ENCODE measurements around the gene VWA5B2.

DNA sequence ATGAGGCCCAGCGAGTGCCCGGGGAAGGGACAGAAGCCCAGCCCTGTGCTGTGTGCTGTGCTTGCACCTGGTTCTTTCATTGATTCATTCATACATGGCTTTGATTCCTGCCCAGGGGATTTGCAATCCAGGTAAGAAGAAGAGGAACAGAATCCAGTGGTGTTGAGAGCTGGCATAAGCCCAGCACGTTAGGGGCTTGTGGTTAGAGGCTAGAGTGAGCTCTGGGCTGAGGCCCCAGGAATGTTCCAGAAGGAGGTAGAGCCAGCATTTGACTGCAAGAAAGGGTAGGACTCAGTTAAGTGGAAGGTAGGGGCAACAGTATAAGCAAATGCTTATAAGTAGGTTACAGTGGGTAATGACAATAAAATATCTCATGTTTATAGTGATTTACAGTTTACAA lies 2.3 kb downstream of the VWA5B2 start:
- TF ChIP-seq, protein P1, sequence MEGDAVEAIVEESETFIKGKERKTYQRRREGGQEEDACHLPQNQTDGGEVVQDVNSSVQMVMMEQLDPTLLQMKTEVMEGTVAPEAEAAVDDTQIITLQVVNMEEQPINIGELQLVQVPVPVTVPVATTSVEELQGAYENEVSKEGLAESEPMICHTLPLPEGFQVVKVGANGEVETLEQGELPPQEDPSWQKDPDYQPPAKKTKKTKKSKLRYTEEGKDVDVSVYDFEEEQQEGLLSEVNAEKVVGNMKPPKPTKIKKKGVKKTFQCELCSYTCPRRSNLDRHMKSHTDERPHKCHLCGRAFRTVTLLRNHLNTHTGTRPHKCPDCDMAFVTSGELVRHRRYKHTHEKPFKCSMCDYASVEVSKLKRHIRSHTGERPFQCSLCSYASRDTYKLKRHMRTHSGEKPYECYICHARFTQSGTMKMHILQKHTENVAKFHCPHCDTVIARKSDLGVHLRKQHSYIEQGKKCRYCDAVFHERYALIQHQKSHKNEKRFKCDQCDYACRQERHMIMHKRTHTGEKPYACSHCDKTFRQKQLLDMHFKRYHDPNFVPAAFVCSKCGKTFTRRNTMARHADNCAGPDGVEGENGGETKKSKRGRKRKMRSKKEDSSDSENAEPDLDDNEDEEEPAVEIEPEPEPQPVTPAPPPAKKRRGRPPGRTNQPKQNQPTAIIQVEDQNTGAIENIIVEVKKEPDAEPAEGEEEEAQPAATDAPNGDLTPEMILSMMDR (IDR thresholded peaks at IDR 0.05): no peak
- TF ChIP-seq, protein P2, sequence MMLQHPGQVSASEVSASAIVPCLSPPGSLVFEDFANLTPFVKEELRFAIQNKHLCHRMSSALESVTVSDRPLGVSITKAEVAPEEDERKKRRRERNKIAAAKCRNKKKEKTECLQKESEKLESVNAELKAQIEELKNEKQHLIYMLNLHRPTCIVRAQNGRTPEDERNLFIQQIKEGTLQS (CRISPR knock-in tag; conservative IDR thresholded peaks at IDR 0.05): no peak
- TF ChIP-seq, protein P3, sequence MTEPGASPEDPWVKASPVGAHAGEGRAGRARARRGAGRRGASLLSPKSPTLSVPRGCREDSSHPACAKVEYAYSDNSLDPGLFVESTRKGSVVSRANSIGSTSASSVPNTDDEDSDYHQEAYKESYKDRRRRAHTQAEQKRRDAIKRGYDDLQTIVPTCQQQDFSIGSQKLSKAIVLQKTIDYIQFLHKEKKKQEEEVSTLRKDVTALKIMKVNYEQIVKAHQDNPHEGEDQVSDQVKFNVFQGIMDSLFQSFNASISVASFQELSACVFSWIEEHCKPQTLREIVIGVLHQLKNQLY (CRISPR knock-in tag; IDR thresholded peaks at IDR 0.05): no peak
- no peak for TF ChIP-seq NFYB (CRISPR knock-in tag; conservative IDR thresholded peaks at IDR 0.05; ENCODE audit: low read depth)
- TF ChIP-seq ZNF263 (CRISPR knock-in tag; IDR thresholded peaks at IDR 0.05; ENCODE audit: low read depth): no peak
- no peak for TF ChIP-seq MAX (CRISPR knock-in tag; IDR thresholded peaks at IDR 0.05)
- TF ChIP-seq, protein P4, sequence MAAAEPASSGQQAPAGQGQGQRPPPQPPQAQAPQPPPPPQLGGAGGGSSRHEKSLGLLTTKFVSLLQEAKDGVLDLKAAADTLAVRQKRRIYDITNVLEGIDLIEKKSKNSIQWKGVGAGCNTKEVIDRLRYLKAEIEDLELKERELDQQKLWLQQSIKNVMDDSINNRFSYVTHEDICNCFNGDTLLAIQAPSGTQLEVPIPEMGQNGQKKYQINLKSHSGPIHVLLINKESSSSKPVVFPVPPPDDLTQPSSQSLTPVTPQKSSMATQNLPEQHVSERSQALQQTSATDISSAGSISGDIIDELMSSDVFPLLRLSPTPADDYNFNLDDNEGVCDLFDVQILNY (CRISPR knock-in tag; IDR thresholded peaks at IDR 0.05): no peak
- TF ChIP-seq, protein P5, sequence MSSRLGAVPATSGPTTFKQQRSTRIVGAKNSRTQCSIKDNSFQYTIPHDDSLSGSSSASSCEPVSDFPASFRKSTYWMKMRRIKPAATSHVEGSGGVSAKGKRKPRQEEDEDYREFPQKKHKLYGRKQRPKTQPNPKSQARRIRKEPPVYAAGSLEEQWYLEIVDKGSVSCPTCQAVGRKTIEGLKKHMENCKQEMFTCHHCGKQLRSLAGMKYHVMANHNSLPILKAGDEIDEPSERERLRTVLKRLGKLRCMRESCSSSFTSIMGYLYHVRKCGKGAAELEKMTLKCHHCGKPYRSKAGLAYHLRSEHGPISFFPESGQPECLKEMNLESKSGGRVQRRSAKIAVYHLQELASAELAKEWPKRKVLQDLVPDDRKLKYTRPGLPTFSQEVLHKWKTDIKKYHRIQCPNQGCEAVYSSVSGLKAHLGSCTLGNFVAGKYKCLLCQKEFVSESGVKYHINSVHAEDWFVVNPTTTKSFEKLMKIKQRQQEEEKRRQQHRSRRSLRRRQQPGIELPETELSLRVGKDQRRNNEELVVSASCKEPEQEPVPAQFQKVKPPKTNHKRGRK (CRISPR knock-in tag; IDR thresholded peaks at IDR 0.05; ENCODE audit: borderline replicate concordance): no peak
- no peak for TF ChIP-seq SP1 (CRISPR knock-in tag; conservative IDR thresholded peaks at IDR 0.05)
- no peak for TF ChIP-seq JUN (CRISPR knock-in tag; IDR thresholded peaks at IDR 0.05)
- no peak for TF ChIP-seq TCF7 (CRISPR knock-in tag; IDR thresholded peaks at IDR 0.05; ENCODE audit: low read depth)

All from WTC11 (cell line).